Cardiac fibroblast (primary cell): Measurements from ENCODE around the gene SELE.

ENCODE experiments used
- DNase-seq, 2 donors: peaks; one replicate each; pipeline versions ENCODE4 v3.0.0 to v3.0.0-alpha.2; 2010; ENCODE audit warnings: low read depth in 2 of 2
- H3K4me3 ChIP-seq, 2 donors: replicated peaks in 1 of 2; 1 replicate in 1 of 2; 2 replicates in 1 of 2; pipeline ENCODE4 v1.5.1; 2011; ENCODE audit warnings: low read depth in 2 of 2, low read length in 2 of 2, mild to moderate bottlenecking in 2 of 2, moderate library complexity in 1 of 2
- TF ChIP-seq, protein P1 (sequence below): IDR thresholded peaks from one replicate; pipeline ENCODE4 v1.5.1; 2011; ENCODE audit warnings: low read depth, mild to moderate bottlenecking, low read length, inconsistent platforms

SELE gene

GRCh38 chr1:169711469-169712308 lies 22.2 kb downstream of the SELE start, which contains the start of gene SELL:
TSS of gene SELL (minus strand) at chr1:169711620. CDS start at chr1:169711498, 122 bp downstream.
- TF ChIP-seq, protein P1, sequence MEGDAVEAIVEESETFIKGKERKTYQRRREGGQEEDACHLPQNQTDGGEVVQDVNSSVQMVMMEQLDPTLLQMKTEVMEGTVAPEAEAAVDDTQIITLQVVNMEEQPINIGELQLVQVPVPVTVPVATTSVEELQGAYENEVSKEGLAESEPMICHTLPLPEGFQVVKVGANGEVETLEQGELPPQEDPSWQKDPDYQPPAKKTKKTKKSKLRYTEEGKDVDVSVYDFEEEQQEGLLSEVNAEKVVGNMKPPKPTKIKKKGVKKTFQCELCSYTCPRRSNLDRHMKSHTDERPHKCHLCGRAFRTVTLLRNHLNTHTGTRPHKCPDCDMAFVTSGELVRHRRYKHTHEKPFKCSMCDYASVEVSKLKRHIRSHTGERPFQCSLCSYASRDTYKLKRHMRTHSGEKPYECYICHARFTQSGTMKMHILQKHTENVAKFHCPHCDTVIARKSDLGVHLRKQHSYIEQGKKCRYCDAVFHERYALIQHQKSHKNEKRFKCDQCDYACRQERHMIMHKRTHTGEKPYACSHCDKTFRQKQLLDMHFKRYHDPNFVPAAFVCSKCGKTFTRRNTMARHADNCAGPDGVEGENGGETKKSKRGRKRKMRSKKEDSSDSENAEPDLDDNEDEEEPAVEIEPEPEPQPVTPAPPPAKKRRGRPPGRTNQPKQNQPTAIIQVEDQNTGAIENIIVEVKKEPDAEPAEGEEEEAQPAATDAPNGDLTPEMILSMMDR: peak; percentile 89
- peak within 1 kb of the TSS in 1 of 2 donors; percentile 19 for H3K4me3 ChIP-seq
- peak; percentile 86 to 88 for DNase-seq

GRCh38 chr1:169708647-169709046 lies 25.2 kb downstream of the SELE start:
- TF ChIP-seq, protein P1: no peak
- no peak for DNase-seq
- no peak overlapping the region for H3K4me3 ChIP-seq

DNA sequence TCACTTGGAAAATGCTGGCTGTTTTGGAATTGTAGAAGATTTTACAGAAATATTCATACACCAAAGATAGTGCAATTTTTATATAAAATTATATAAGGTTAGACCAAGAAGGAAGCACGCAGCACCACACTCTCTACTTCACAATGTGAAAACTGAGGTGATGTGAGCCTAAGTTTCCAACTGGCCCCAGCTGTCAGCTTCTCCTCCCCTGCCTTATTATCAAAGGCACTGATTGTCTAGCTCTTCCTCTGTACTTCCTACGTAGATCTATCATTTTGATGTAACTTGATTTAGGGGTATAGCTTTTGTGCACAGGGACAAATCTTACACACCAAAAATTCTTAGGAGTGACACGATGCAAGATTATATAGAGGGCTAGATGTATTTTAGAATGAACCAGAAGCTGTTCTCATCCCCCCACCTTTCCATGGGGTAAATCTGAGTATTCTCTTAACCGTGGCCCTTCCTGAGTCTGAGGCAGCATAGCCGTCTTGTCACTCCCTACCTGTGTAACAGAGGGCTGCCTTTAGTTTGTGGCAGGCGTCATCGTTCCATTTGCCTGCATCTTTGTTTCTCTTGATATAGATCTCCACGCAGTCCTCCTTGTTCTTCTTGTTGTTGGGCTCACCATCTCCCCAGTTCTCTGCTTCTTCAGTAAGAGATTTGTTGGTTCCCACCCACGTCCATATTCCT lies 25.8 kb downstream of the SELE start:
- DNase-seq: no peak
- H3K4me3 ChIP-seq: no peak overlapping the region
- TF ChIP-seq, protein P1: no peak

DNA sequence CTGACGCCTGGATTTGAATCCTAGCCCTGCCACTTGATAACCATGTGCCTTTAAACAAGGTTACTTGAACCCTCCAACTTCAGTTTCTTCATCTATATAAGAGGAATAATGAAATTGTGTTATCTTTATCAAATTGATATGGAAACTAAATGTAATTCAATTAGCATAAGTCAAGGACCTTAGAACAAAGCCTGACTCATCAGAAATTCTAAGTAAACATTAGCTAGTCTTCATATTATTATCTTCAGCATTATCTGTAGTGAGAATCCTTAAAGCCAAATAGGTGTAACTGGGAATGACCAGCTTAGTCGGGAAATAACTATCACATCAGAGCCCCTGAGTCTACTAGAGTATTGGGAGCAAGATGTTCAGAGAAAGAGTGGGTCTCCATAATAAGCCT lies 29.1 kb downstream of the SELE start:
- TF ChIP-seq, protein P1: no peak
- DNase-seq: no peak
- no peak overlapping the region for H3K4me3 ChIP-seq

- TF ChIP-seq, protein P1: no peak
- no peak for DNase-seq
- H3K4me3 ChIP-seq: no peak overlapping the region
Observed at GRCh38 chr1:169701261-169702005, 32.4 kb downstream of the SELE start.

GRCh38 chr1:169699707-169700106 lies 34.2 kb downstream of the SELE start:
- H3K4me3 ChIP-seq: no peak overlapping the region
- DNase-seq: no peak
- TF ChIP-seq, protein P1: no peak
